Rectal smooth muscle tissue (tissue), 1 donor: ENCODE data around the gene ADGRB3.
"Not testable (repeated sequence)": the region's sequence is repeated elsewhere in the genome, so short reads cannot be mapped to it uniquely, and the experiment has no call there.

Experiments
- H3K27ac ChIP-seq: one replicate; pipeline ENCODE4 v1.7.0; 2013; ENCODE audit warnings: low read depth, low read length, inconsistent platforms
- H3K27me3 ChIP-seq: one replicate; pipeline ENCODE4 v1.7.0; 2013; ENCODE audit warnings: low read length; ENCODE audit not compliant: control insufficient read depth, insufficient read depth
- H3K36me3 ChIP-seq: one replicate; pipeline ENCODE4 v1.7.0; 2013; ENCODE audit warnings: low read length; ENCODE audit not compliant: control insufficient read depth, insufficient read depth
- H3K4me1 ChIP-seq: one replicate; pipeline ENCODE4 v1.7.0; 2013; ENCODE audit warnings: low read length; ENCODE audit not compliant: control insufficient read depth, insufficient read depth
- H3K4me3 ChIP-seq: one replicate; pipeline ENCODE4 v1.7.0; 2013; ENCODE audit warnings: low read length
- H3K9ac ChIP-seq: one replicate; pipeline ENCODE4 v1.7.0; 2013; ENCODE audit warnings: low read length

Gene ADGRB3

GRCh38 chr6:68790128-68790527 lies 155.0 kb downstream of the ADGRB3 start:
- not testable (repeated sequence) for H3K9ac ChIP-seq, H3K27ac ChIP-seq, H3K27me3 ChIP-seq, H3K36me3 ChIP-seq, H3K4me3 ChIP-seq, H3K4me1 ChIP-seq

- not testable (repeated sequence) for H3K27me3 ChIP-seq, H3K4me3 ChIP-seq, H3K36me3 ChIP-seq, H3K9ac ChIP-seq, H3K27ac ChIP-seq, H3K4me1 ChIP-seq
These were observed 179.9 kb downstream of the ADGRB3 start for GRCh38 chr6:68814976-68815375.

DNA sequence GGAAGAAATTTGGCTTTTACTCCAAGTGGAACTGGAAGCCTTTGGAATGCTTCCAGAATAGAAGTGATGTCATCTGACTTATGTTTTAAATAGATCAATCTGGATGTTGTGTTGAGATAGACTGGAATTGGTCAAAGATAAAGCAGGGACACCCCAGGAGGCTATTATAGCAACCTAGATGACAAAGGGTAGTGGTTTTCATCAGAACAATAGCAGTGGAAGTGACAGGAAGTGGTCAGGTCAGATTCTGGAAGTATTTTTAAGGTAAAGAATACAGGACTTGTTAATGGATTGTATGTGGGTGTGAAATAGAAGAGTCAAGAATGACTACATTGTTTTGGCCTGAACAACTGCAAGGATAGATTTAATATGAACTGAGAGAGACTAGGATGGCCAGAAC lies 191.4 kb downstream of the ADGRB3 start:
- Histone ChIP-seq H3K36me3 (no peaks in the 10 kb centered on the region), H3K4me3 (no peak overlapping the region), H3K4me1 (no peaks in the 10 kb centered on the region), H3K27me3 (no peaks in the 10 kb centered on the region), H3K27ac (no peak overlapping the region), H3K9ac (no peak overlapping the region)

GRCh38 chr6:68834551-68834950 lies 199.5 kb downstream of the ADGRB3 start:
- no peak overlapping the region for H3K4me3 ChIP-seq
- H3K9ac ChIP-seq = no peak overlapping the region
- H3K27ac ChIP-seq = no peak overlapping the region
- no peaks in the 10 kb centered on the region for H3K4me1 ChIP-seq
- H3K36me3 ChIP-seq = no peaks in the 10 kb centered on the region
- H3K27me3 ChIP-seq = no peaks in the 10 kb centered on the region

- Histone ChIP-seq H3K4me1 (no peaks in the 10 kb centered on the region), H3K27ac (no peak overlapping the region), H3K27me3 (no peaks in the 10 kb centered on the region), H3K4me3 (no peak overlapping the region), H3K9ac (no peak overlapping the region), H3K36me3 (no peaks in the 10 kb centered on the region)
These were observed 203.5 kb downstream of the ADGRB3 start for GRCh38 chr6:68838571-68838970.

DNA sequence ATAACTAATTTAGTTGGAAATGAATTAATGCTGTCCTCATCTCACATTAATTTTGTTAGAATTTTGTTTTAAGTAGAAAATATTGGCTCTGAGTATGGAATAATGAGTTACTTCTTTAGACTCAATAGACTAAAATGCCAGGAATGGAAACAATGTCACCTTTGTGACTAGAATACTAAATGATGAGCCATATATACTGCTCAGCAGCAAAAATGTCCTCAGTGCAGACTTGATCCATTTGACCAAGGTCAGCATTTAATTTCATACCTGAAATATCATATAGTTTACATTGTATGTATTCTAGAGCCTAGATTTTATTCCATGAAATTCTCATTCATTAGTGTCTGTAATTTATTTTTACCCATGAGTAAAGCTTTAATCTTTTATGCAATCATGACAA lies 217.7 kb downstream of the ADGRB3 start:
- Histone ChIP-seq H3K27me3 (no peaks in the 10 kb centered on the region), H3K27ac (no peak overlapping the region), H3K4me3 (no peak overlapping the region), H3K4me1 (no peaks in the 10 kb centered on the region), H3K36me3 (no peaks in the 10 kb centered on the region), H3K9ac (no peak overlapping the region)

- no peaks in the 10 kb centered on the region for H3K4me1 ChIP-seq
- H3K36me3 ChIP-seq = no peaks in the 10 kb centered on the region
- H3K27me3 ChIP-seq = no peaks in the 10 kb centered on the region
- no peak overlapping the region for H3K4me3 ChIP-seq
- H3K27ac ChIP-seq = no peak overlapping the region
- H3K9ac ChIP-seq = no peak overlapping the region
These were observed 224.2 kb downstream of the ADGRB3 start for GRCh38 chr6:68859233-68859632.

DNA sequence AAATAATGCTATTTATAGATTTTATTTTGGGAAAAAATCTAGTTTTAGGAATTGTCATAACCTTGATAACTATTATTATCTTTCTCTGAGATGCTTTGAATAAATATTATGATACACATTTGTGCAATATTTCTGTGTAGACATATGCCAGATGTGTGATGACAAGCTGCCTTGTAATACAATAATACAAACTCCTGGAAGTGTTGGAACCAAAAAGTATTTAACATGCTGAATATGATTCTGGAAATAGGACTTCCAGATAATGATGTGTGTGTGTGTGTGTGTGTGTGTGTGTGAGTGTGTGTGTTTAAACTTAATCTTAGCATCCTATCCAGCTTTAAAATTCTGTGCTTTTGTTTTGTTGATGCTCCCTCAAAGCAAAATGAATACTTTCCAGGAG lies 233.6 kb downstream of the ADGRB3 start:
- Histone ChIP-seq H3K9ac (no peak overlapping the region), H3K27ac (no peak overlapping the region), H3K36me3 (no peaks in the 10 kb centered on the region), H3K4me3 (no peak overlapping the region), H3K4me1 (no peaks in the 10 kb centered on the region), H3K27me3 (no peaks in the 10 kb centered on the region)

DNA sequence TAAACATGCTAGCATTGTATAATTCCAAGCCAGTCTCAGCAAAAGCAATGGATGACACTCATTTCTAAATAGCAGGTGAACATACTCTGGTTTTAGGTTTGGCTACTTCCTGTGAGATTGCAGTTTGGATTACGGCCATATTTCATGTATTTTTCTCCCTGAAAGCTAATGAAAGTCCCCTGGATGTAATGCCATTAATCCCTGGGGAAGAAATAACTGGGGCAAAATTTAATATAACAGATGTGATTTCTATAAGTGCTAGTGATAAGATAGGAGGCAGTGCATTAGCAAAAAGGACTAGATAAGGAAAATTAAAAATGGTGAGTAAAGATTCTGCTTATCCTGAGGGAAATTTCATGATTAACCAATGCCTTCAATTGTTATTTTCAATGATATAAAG lies 238.2 kb downstream of the ADGRB3 start:
- Histone ChIP-seq H3K4me3 (no peak overlapping the region), H3K4me1 (no peaks in the 10 kb centered on the region), H3K36me3 (no peaks in the 10 kb centered on the region), H3K27me3 (no peaks in the 10 kb centered on the region), H3K9ac (no peak overlapping the region), H3K27ac (no peak overlapping the region)

GRCh38 chr6:68874747-68875146 lies 239.7 kb downstream of the ADGRB3 start:
- no peaks in the 10 kb centered on the region for H3K4me1 ChIP-seq
- no peak overlapping the region for H3K27ac ChIP-seq
- no peak overlapping the region for H3K9ac ChIP-seq
- no peak overlapping the region for H3K4me3 ChIP-seq
- H3K27me3 ChIP-seq = no peaks in the 10 kb centered on the region
- no peaks in the 10 kb centered on the region for H3K36me3 ChIP-seq

- no peak overlapping the region for H3K4me3 ChIP-seq
- no peaks in the 10 kb centered on the region for H3K36me3 ChIP-seq
- H3K9ac ChIP-seq = no peak overlapping the region
- no peaks in the 10 kb centered on the region for H3K4me1 ChIP-seq
- H3K27me3 ChIP-seq = no peaks in the 10 kb centered on the region
- no peak overlapping the region for H3K27ac ChIP-seq
These were observed 240.3 kb downstream of the ADGRB3 start for GRCh38 chr6:68875403-68875802.

GRCh38 chr6:68876792-68877493 lies 241.9 kb downstream of the ADGRB3 start:
- Histone ChIP-seq H3K4me3 (no peak overlapping the region), H3K9ac (no peak overlapping the region), H3K27ac (no peak overlapping the region), H3K36me3 (no peaks in the 10 kb centered on the region), H3K27me3 (no peaks in the 10 kb centered on the region), H3K4me1 (no peaks in the 10 kb centered on the region)

- H3K27ac ChIP-seq = no peak overlapping the region
These were observed 245.2 kb downstream of the ADGRB3 start for GRCh38 chr6:68880050-68880813.

More at GRCh38 chr6:68880050-68880813, 245.2 kb downstream of the ADGRB3 start:
- H3K9ac ChIP-seq = no peak overlapping the region
- no peak overlapping the region for H3K4me3 ChIP-seq
- no peaks in the 10 kb centered on the region for H3K36me3 ChIP-seq
- H3K4me1 ChIP-seq = no peaks in the 10 kb centered on the region
- no peaks in the 10 kb centered on the region for H3K27me3 ChIP-seq
